ENCODE data around the gene MAPK10.
"Not testable (repeated sequence)": the region's sequence is repeated elsewhere in the genome, so short reads cannot be mapped to it uniquely, and the experiment has no call there.

The MAPK10 gene

GRCh38 chr4:85967872-85968271, 392.0 kb downstream of the MAPK10 start:
- H3K27ac ChIP-seq (ENCODE audit: low read length), result no peak overlapping the region
- no peaks in the 10 kb centered on the region for H3K27me3 ChIP-seq (ENCODE audit: low read depth, low read length)
- no peaks in the 10 kb centered on the region for H3K9me3 ChIP-seq (ENCODE audit: control insufficient read depth in 1 of 2, low read length in 2 of 2)
- H3K4me1 ChIP-seq (ENCODE audit: control insufficient read depth in 1 of 2, insufficient read depth in 2 of 2, low read length in 2 of 2), result no peaks in the 10 kb centered on the region
- no peaks in the 10 kb centered on the region for H3K36me3 ChIP-seq (ENCODE audit: control insufficient read depth in 1 of 2, insufficient read depth in 2 of 2, low read length in 2 of 2)
- H3K4me3 ChIP-seq (ENCODE audit: low read depth in 1 of 2, low read length in 2 of 2), result no peak overlapping the region

- no peaks in the 10 kb centered on the region for H3K4me1 ChIP-seq (ENCODE audit: control insufficient read depth in 1 of 2, insufficient read depth in 2 of 2, low read length in 2 of 2)
- H3K4me3 ChIP-seq (ENCODE audit: low read depth in 1 of 2, low read length in 2 of 2), result no peak overlapping the region
These were observed 393.5 kb downstream of the MAPK10 start for GRCh38 chr4:85966373-85966772.

GRCh38 chr4:85965529-85965928, 394.3 kb downstream of the MAPK10 start:
- Histone ChIP-seq H3K27ac (ENCODE audit: low read length) (no peak overlapping the region), H3K4me1 (ENCODE audit: control insufficient read depth in 1 of 2, insufficient read depth in 2 of 2, low read length in 2 of 2) (no peaks in the 10 kb centered on the region), H3K9me3 (ENCODE audit: control insufficient read depth in 1 of 2, low read length in 2 of 2) (no peaks in the 10 kb centered on the region), H3K36me3 (ENCODE audit: control insufficient read depth in 1 of 2, insufficient read depth in 2 of 2, low read length in 2 of 2) (no peaks in the 10 kb centered on the region), H3K4me3 (ENCODE audit: low read depth in 1 of 2, low read length in 2 of 2) (no peak overlapping the region), H3K27me3 (ENCODE audit: low read depth, low read length) (no peaks in the 10 kb centered on the region)

More at GRCh38 chr4:85966373-85966772, 393.5 kb downstream of the MAPK10 start:
- no peaks in the 10 kb centered on the region for H3K9me3 ChIP-seq (ENCODE audit: control insufficient read depth in 1 of 2, low read length in 2 of 2)
- no peaks in the 10 kb centered on the region for H3K36me3 ChIP-seq (ENCODE audit: control insufficient read depth in 1 of 2, insufficient read depth in 2 of 2, low read length in 2 of 2)
- H3K27me3 ChIP-seq (ENCODE audit: low read depth, low read length), result no peaks in the 10 kb centered on the region
- H3K27ac ChIP-seq (ENCODE audit: low read length), result no peak overlapping the region

GRCh38 chr4:85965017-85965416, 394.8 kb downstream of the MAPK10 start:
- H3K36me3 ChIP-seq (ENCODE audit: control insufficient read depth in 1 of 2, insufficient read depth in 2 of 2, low read length in 2 of 2); H3K27me3 ChIP-seq (ENCODE audit: low read depth, low read length); H3K4me3 ChIP-seq (ENCODE audit: low read depth in 1 of 2, low read length in 2 of 2); H3K4me1 ChIP-seq (ENCODE audit: control insufficient read depth in 1 of 2, insufficient read depth in 2 of 2, low read length in 2 of 2); H3K9me3 ChIP-seq (ENCODE audit: control insufficient read depth in 1 of 2, low read length in 2 of 2); H3K27ac ChIP-seq (ENCODE audit: low read length): not testable (repeated sequence)

GRCh38 chr4:85964298-85964697, 395.6 kb downstream of the MAPK10 start:
- Histone ChIP-seq H3K27me3 (ENCODE audit: low read depth, low read length) (no peaks in the 10 kb centered on the region), H3K27ac (ENCODE audit: low read length) (no peak overlapping the region), H3K4me1 (ENCODE audit: control insufficient read depth in 1 of 2, insufficient read depth in 2 of 2, low read length in 2 of 2) (no peaks in the 10 kb centered on the region), H3K9me3 (ENCODE audit: control insufficient read depth in 1 of 2, low read length in 2 of 2) (no peaks in the 10 kb centered on the region), H3K36me3 (ENCODE audit: control insufficient read depth in 1 of 2, insufficient read depth in 2 of 2, low read length in 2 of 2) (no peaks in the 10 kb centered on the region), H3K4me3 (ENCODE audit: low read depth in 1 of 2, low read length in 2 of 2) (no peak overlapping the region)

- no peak overlapping the region for H3K4me3 ChIP-seq (ENCODE audit: low read depth in 1 of 2, low read length in 2 of 2)
- no peaks in the 10 kb centered on the region for H3K9me3 ChIP-seq (ENCODE audit: control insufficient read depth in 1 of 2, low read length in 2 of 2)
- H3K27ac ChIP-seq (ENCODE audit: low read length), result no peak overlapping the region
- H3K4me1 ChIP-seq (ENCODE audit: control insufficient read depth in 1 of 2, insufficient read depth in 2 of 2, low read length in 2 of 2), result no peaks in the 10 kb centered on the region
- no peaks in the 10 kb centered on the region for H3K27me3 ChIP-seq (ENCODE audit: low read depth, low read length)
- no peaks in the 10 kb centered on the region for H3K36me3 ChIP-seq (ENCODE audit: control insufficient read depth in 1 of 2, insufficient read depth in 2 of 2, low read length in 2 of 2)
These were observed 396.6 kb downstream of the MAPK10 start for GRCh38 chr4:85963231-85963630.

GRCh38 chr4:85961887-85962286, 398.0 kb downstream of the MAPK10 start:
- H3K9me3 ChIP-seq (ENCODE audit: control insufficient read depth in 1 of 2, low read length in 2 of 2), result no peaks in the 10 kb centered on the region
- no peaks in the 10 kb centered on the region for H3K27me3 ChIP-seq (ENCODE audit: low read depth, low read length)
- H3K36me3 ChIP-seq (ENCODE audit: control insufficient read depth in 1 of 2, insufficient read depth in 2 of 2, low read length in 2 of 2), result no peaks in the 10 kb centered on the region
- no peak overlapping the region for H3K4me3 ChIP-seq (ENCODE audit: low read depth in 1 of 2, low read length in 2 of 2)
- H3K4me1 ChIP-seq (ENCODE audit: control insufficient read depth in 1 of 2, insufficient read depth in 2 of 2, low read length in 2 of 2), result no peaks in the 10 kb centered on the region
- H3K27ac ChIP-seq (ENCODE audit: low read length), result no peak overlapping the region

DNA sequence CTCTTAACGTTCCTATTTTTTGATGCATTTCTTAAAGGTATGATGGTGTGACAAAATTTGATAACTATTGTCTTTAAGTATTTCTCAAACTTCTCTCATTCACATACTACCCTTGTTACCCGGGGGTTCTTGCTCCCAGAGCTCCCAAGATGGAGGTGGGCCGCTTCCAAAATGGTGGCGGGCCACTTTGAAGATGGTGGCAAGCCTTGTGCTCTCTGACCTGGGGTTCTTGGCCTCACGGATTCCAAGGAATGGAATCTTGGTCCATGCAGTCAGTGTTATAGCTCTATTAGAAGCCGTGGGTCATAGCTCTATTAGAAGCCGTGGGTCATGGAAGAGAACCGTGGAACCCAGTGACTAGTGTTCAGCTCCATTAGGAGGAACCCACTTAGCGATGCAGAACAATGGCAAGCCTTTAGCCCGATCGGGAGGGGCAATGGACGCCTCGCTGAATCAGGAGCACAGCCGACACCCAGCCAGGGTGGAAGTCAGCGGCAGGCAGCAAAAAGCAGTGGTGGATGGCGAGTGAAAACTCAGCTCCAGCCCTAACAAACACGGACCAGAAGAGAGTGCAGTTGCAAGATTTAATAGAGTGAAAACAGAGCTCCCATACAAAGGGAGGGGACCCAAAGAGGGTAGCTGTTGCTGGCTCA, 403.4 kb downstream of the MAPK10 start:
- Histone ChIP-seq H3K36me3 (ENCODE audit: control insufficient read depth in 1 of 2, insufficient read depth in 2 of 2, low read length in 2 of 2) (peaks cover 0 to 2% of the 10 kb centered on the region in 2 donors), H3K27me3 (ENCODE audit: low read depth, low read length) (no peaks in the 10 kb centered on the region), H3K4me1 (ENCODE audit: control insufficient read depth in 1 of 2, insufficient read depth in 2 of 2, low read length in 2 of 2) (peaks cover 0 to 5% of the 10 kb centered on the region in 2 donors), H3K9me3 (ENCODE audit: control insufficient read depth in 1 of 2, low read length in 2 of 2) (no peaks in the 10 kb centered on the region), H3K27ac (ENCODE audit: low read length) (no peak overlapping the region), H3K4me3 (ENCODE audit: low read depth in 1 of 2, low read length in 2 of 2) (no peak overlapping the region)

GRCh38 chr4:85955620-85956292, 404.1 kb downstream of the MAPK10 start:
- Histone ChIP-seq H3K27me3 (ENCODE audit: low read depth, low read length) (no peaks in the 10 kb centered on the region), H3K9me3 (ENCODE audit: control insufficient read depth in 1 of 2, low read length in 2 of 2) (no peaks in the 10 kb centered on the region), H3K36me3 (ENCODE audit: control insufficient read depth in 1 of 2, insufficient read depth in 2 of 2, low read length in 2 of 2) (peaks cover 0 to 2% of the 10 kb centered on the region in 2 donors), H3K27ac (ENCODE audit: low read length) (no peak overlapping the region), H3K4me1 (ENCODE audit: control insufficient read depth in 1 of 2, insufficient read depth in 2 of 2, low read length in 2 of 2) (peaks cover 0 to 5% of the 10 kb centered on the region in 2 donors), H3K4me3 (ENCODE audit: low read depth in 1 of 2, low read length in 2 of 2) (no peak overlapping the region)

DNA sequence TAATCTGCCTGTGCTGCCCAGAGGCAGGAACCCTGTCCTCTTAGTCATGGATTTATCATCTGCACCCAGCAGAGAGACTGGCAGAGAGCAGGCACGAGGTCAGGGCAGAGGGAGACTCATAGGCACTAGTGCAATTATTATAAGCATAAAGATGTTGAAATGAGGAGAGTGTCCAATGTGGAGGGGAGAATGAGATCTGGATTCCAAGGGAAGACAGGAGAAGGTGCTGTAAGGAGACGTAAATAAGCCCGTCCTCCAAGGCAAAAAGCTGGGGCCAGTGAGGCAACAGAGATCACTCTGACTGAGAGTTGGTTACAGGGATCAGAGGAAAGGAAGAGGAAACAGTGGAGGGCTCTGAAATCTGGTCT, 406.2 kb downstream of the MAPK10 start:
- peaks cover 0 to 5% of the 10 kb centered on the region in 2 donors for H3K4me1 ChIP-seq (ENCODE audit: control insufficient read depth in 1 of 2, insufficient read depth in 2 of 2, low read length in 2 of 2)
- no peak overlapping the region for H3K27ac ChIP-seq (ENCODE audit: low read length)
- no peaks in the 10 kb centered on the region for H3K27me3 ChIP-seq (ENCODE audit: low read depth, low read length)

DNA sequence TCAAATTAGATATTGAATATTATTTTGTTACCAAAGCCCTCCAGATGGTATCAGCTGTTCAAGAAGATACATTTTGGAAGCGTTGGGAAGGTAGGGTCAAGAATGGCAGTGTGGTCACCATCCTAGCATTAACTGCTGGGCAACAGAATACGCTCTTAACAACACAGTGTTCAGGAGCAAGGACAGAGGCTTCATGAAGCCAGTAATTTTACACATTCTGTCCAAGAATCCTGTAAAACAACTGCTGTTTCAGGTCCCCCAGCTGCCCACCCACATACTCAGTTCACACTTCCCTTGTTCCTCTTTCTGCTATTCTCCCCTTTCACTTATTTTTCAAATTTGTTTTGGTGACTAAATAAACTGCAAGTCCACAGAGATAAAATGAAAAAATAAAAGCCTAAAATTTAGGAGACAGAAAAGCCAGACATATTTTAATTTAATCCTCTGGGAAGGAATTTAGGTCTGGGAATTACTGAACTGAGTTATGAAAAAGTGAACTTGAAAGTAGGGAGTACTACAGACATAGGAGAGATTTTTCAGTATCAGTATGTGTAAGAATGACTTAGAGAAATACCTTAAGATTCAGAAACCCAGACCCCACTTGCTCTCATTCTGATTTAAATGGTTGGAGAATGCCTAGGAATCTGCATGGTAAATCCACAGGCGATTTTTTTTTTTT, 406.7 kb downstream of the MAPK10 start:
- Histone ChIP-seq H3K27me3 (ENCODE audit: low read depth, low read length) (no peaks in the 10 kb centered on the region), H3K9me3 (ENCODE audit: control insufficient read depth in 1 of 2, low read length in 2 of 2) (no peaks in the 10 kb centered on the region), H3K36me3 (ENCODE audit: control insufficient read depth in 1 of 2, insufficient read depth in 2 of 2, low read length in 2 of 2) (peaks cover 0 to 2% of the 10 kb centered on the region in 2 donors), H3K27ac (ENCODE audit: low read length) (no peak overlapping the region), H3K4me1 (ENCODE audit: control insufficient read depth in 1 of 2, insufficient read depth in 2 of 2, low read length in 2 of 2) (peaks cover 0 to 5% of the 10 kb centered on the region in 2 donors), H3K4me3 (ENCODE audit: low read depth in 1 of 2, low read length in 2 of 2) (no peak overlapping the region)

More for the DNA sequence above, 406.2 kb downstream of the MAPK10 start:
- H3K9me3 ChIP-seq (ENCODE audit: control insufficient read depth in 1 of 2, low read length in 2 of 2), result no peaks in the 10 kb centered on the region
- H3K4me3 ChIP-seq (ENCODE audit: low read depth in 1 of 2, low read length in 2 of 2), result no peak overlapping the region
- H3K36me3 ChIP-seq (ENCODE audit: control insufficient read depth in 1 of 2, insufficient read depth in 2 of 2, low read length in 2 of 2), result peaks cover 0 to 2% of the 10 kb centered on the region in 2 donors

Measured in muscle layer of duodenum (tissue), 2 donors.